Activated CD4-positive, alpha-beta T cell treated with anti-CD3 and anti-CD28 coated beads for 36 hours (primary cell): ENCODE results near the gene PDYN. TPM values are rescaled to one million over a fixed set of nuclear protein-coding genes. Genes with fewer than 3 reads are reported as not detected.
"Not testable (repeated sequence)": the region's sequence is repeated elsewhere in the genome, so short reads cannot be mapped to it uniquely, and the experiment has no call there.

Source experiments
- ATAC-seq: fragments of 200-7000 bp; cut with Tn5 transposase; one replicate; pipeline ENCODE4 v1.10.0; 2021; ENCODE audit warnings: mild to moderate bottlenecking, moderate library complexity
- CTCF ChIA-PET: fragments of 350-600 bp; sonication (Branson Sonifier 250); formaldehyde crosslinking; loops from one replicate; lab custom pipeline; 2021; ENCODE audit warnings: antibody characterized with exemption; lab: Charles Lee
- POLR2A ChIA-PET: fragments of 350-600 bp; sonication (Branson Sonifier 250); formaldehyde crosslinking; loops from one replicate; lab custom pipeline; 2021; ENCODE audit warnings: antibody characterized with exemption, inconsistent platforms; lab: Charles Lee
- DNase-seq: peaks from one replicate; pipeline ENCODE4 v3.0.0-alpha.2; 2020
- H3K27ac Mint-ChIP-seq: one replicate; pipeline ENCODE4 v1.8.0; 2021; ENCODE audit warnings: mixed read lengths
- H3K27me3 Mint-ChIP-seq: one replicate; pipeline ENCODE4 v1.8.0; 2021; ENCODE audit warnings: mixed read lengths
- H3K36me3 Mint-ChIP-seq: one replicate; pipeline ENCODE4 v1.8.0; 2021; ENCODE audit warnings: low read depth, mixed read lengths
- H3K4me1 Mint-ChIP-seq: one replicate; pipeline ENCODE4 v1.8.0; 2021; ENCODE audit warnings: mixed read lengths
- H3K4me3 Mint-ChIP-seq: one replicate; pipeline ENCODE4 v1.8.0; 2021; ENCODE audit warnings: mild to moderate bottlenecking, moderate library complexity, mixed read lengths
- H3K9me3 Mint-ChIP-seq: one replicate; pipeline ENCODE4 v1.8.0; 2021; ENCODE audit warnings: low read depth, mixed read lengths
- intact Hi-C, 2 experiments: fragments of 100-400 bp; cut with DNase I in 1 of 2; cut with micrococcal nuclease in 1 of 2; formaldehyde crosslinking; loops; one replicate each; pipeline versions ENCODE4 v1.14.2 to v1.15.1; 2022 to 2024; cut with DNase I, micrococcal nuclease
- total RNA-seq, 2 experiments: library from RNA; stranded (reverse); gene quantifications; one replicate each; pipeline ENCODE4 v1.2.3, GENCODE V29; 2021

PDYN gene
- total RNA-seq = not detected

GRCh38 chr20:1993986-1994385, at the start of gene PDYN:
TSS of gene PDYN (minus strand) at chr20:1994058. CDS start at chr20:1983084, 10,974 bp downstream.
- ChIA-PET POLR2A (no interaction called here), CTCF (interaction anchor here (0.6 to 1.9 kb wide), 4 partner anchors 29 to 230 kb away, joined by 3 to 4 read pairs (median 3); no protein-coding TSS in a partner anchor)
- H3K4me3 Mint-ChIP-seq = no peak within 1 kb of the TSS
- H3K9me3 Mint-ChIP-seq = no peaks in the 10 kb centered on the region
- H3K27me3 Mint-ChIP-seq = peaks cover 49% of the 10 kb centered on the region
- no peaks in the 10 kb centered on the region for H3K4me1 Mint-ChIP-seq
- intact Hi-C loops = no loop called here
- DNase-seq (no peak), ATAC-seq (no peak)
- H3K36me3 Mint-ChIP-seq = no peaks in the 10 kb centered on the region
- no peak within 1 kb of the TSS for H3K27ac Mint-ChIP-seq

GRCh38 chr20:2042400-2042799, 48.5 kb upstream of the PDYN start:
- no peak overlapping the region for H3K4me3 Mint-ChIP-seq
- CTCF ChIA-PET = interaction anchor here (0.5 to 0.6 kb wide), 2 partner anchors 65 to 479 kb away, joined by 3 read pairs; no protein-coding TSS in a partner anchor
- intact Hi-C loops = no loop called here

GRCh38 chr20:2038161-2038560, 44.3 kb upstream of the PDYN start:
- Mint-ChIP-seq H3K9me3 (no peaks in the 10 kb centered on the region), H3K4me3 (no peak overlapping the region), H3K4me1 (no peaks in the 10 kb centered on the region), H3K27ac (no peak overlapping the region), H3K27me3 (peaks cover 20% of the 10 kb centered on the region), H3K36me3 (no peaks in the 10 kb centered on the region)
- intact Hi-C loops = no loop called here
- CTCF ChIA-PET = interaction anchor here (0.9 kb wide), 1 partner anchor 134 kb away, joined by 3 read pairs; no protein-coding TSS in a partner anchor
- DNase-seq (no peak), ATAC-seq (no peak)
- POLR2A ChIA-PET = no interaction called here

More at GRCh38 chr20:2042400-2042799, 48.5 kb upstream of the PDYN start:
- ATAC-seq (no peak), DNase-seq (no peak)
- H3K9me3 Mint-ChIP-seq = no peaks in the 10 kb centered on the region
- H3K4me1 Mint-ChIP-seq = no peaks in the 10 kb centered on the region
- no peaks in the 10 kb centered on the region for H3K36me3 Mint-ChIP-seq
- POLR2A ChIA-PET = no interaction called here
- peaks cover 9% of the 10 kb centered on the region for H3K27me3 Mint-ChIP-seq
- no peak overlapping the region for H3K27ac Mint-ChIP-seq

- no peak for ATAC-seq
- peaks cover 21% of the 10 kb centered on the region for H3K27me3 Mint-ChIP-seq
- H3K9me3 Mint-ChIP-seq = no peaks in the 10 kb centered on the region
- no peaks in the 10 kb centered on the region for H3K36me3 Mint-ChIP-seq
- ChIA-PET CTCF (no interaction called here), POLR2A (no interaction called here)
- intact Hi-C loops = no loop called here
- H3K4me3 Mint-ChIP-seq = no peak overlapping the region
- no peak overlapping the region for H3K27ac Mint-ChIP-seq
- no peaks in the 10 kb centered on the region for H3K4me1 Mint-ChIP-seq
- no peak for DNase-seq
Observed at GRCh38 chr20:2037296-2037914, 43.5 kb upstream of the PDYN start.

GRCh38 chr20:2036357-2036756, 42.5 kb upstream of the PDYN start:
- intact Hi-C loops, H3K4me3 Mint-ChIP-seq, H3K4me1 Mint-ChIP-seq, H3K9me3 Mint-ChIP-seq, H3K27ac Mint-ChIP-seq, POLR2A ChIA-PET, H3K36me3 Mint-ChIP-seq, ATAC-seq, DNase-seq: not testable (repeated sequence)
- CTCF ChIA-PET = interaction anchor here (0.7 kb wide), 1 partner anchor 625 kb away, joined by 3 read pairs; no protein-coding TSS in a partner anchor
- H3K27me3 Mint-ChIP-seq = peaks cover 27% of the 10 kb centered on the region

GRCh38 chr20:2032168-2032567, 38.3 kb upstream of the PDYN start:
- H3K27ac Mint-ChIP-seq = no peak overlapping the region
- H3K4me3 Mint-ChIP-seq = no peak overlapping the region
- no peaks in the 10 kb centered on the region for H3K36me3 Mint-ChIP-seq
- H3K4me1 Mint-ChIP-seq = no peaks in the 10 kb centered on the region
- intact Hi-C loops = no loop called here
- ChIA-PET POLR2A (no interaction called here), CTCF (interaction anchor here (0.7 to 1.0 kb wide), 2 partner anchors 30 to 362 kb away, joined by 3 read pairs; no protein-coding TSS in a partner anchor)
- peaks cover 5% of the 10 kb centered on the region for H3K9me3 Mint-ChIP-seq
- peaks cover 35% of the 10 kb centered on the region for H3K27me3 Mint-ChIP-seq
- no peak for DNase-seq
- no peak for ATAC-seq

- CTCF ChIA-PET = no interaction called here
- ATAC-seq = no peak
- POLR2A ChIA-PET = no interaction called here
- peaks cover 35% of the 10 kb centered on the region for H3K27me3 Mint-ChIP-seq
- DNase-seq = no peak
- intact Hi-C loops = no loop called here
- H3K9me3 Mint-ChIP-seq = peaks cover 5% of the 10 kb centered on the region
- no peaks in the 10 kb centered on the region for H3K36me3 Mint-ChIP-seq
- H3K27ac Mint-ChIP-seq = no peak overlapping the region
- H3K4me1 Mint-ChIP-seq = no peaks in the 10 kb centered on the region
- no peak overlapping the region for H3K4me3 Mint-ChIP-seq
Observed at GRCh38 chr20:2026514-2026913, 32.7 kb upstream of the PDYN start.

- no peaks in the 10 kb centered on the region for H3K4me1 Mint-ChIP-seq
- H3K27me3 Mint-ChIP-seq = peaks cover 32% of the 10 kb centered on the region
- no peaks in the 10 kb centered on the region for H3K36me3 Mint-ChIP-seq
- peaks cover 5% of the 10 kb centered on the region for H3K9me3 Mint-ChIP-seq
- H3K4me3 Mint-ChIP-seq = no peak overlapping the region
- POLR2A ChIA-PET = no interaction called here
- H3K27ac Mint-ChIP-seq = no peak overlapping the region
- intact Hi-C loops = no loop called here
- no peak for DNase-seq
- no peak for ATAC-seq
- CTCF ChIA-PET = no interaction called here
Observed at GRCh38 chr20:2026004-2026403, 32.1 kb upstream of the PDYN start.

- peaks cover 25% of the 10 kb centered on the region for H3K27me3 Mint-ChIP-seq
- POLR2A ChIA-PET = no interaction called here
Observed at GRCh38 chr20:2023151-2023550, 29.3 kb upstream of the PDYN start.

GRCh38 chr20:2022163-2022562, 28.3 kb upstream of the PDYN start:
- no peaks in the 10 kb centered on the region for H3K36me3 Mint-ChIP-seq
- H3K9me3 Mint-ChIP-seq = no peaks in the 10 kb centered on the region
- no peak for ATAC-seq
- peaks cover 22% of the 10 kb centered on the region for H3K27me3 Mint-ChIP-seq
- ChIA-PET CTCF (no interaction called here), POLR2A (no interaction called here)
- H3K4me3 Mint-ChIP-seq = no peak overlapping the region
- intact Hi-C loops = no loop called here
- H3K4me1 Mint-ChIP-seq = no peaks in the 10 kb centered on the region
- no peak for DNase-seq
- H3K27ac Mint-ChIP-seq = no peak overlapping the region

More at GRCh38 chr20:2023151-2023550, 29.3 kb upstream of the PDYN start:
- H3K27ac Mint-ChIP-seq = no peak overlapping the region
- no peak overlapping the region for H3K4me3 Mint-ChIP-seq
- CTCF ChIA-PET = no interaction called here
- no peaks in the 10 kb centered on the region for H3K4me1 Mint-ChIP-seq
- ATAC-seq (no peak), DNase-seq (no peak)
- intact Hi-C loops = no loop called here
- H3K9me3 Mint-ChIP-seq = peaks cover 3% of the 10 kb centered on the region
- no peaks in the 10 kb centered on the region for H3K36me3 Mint-ChIP-seq

- Mint-ChIP-seq H3K27me3 (peaks cover 31% of the 10 kb centered on the region), H3K9me3 (no peaks in the 10 kb centered on the region), H3K36me3 (no peaks in the 10 kb centered on the region), H3K4me1 (no peaks in the 10 kb centered on the region), H3K27ac (no peak overlapping the region), H3K4me3 (no peak overlapping the region)
- ChIA-PET CTCF (interaction anchor here (0.7 to 1.1 kb wide), 2 partner anchors 83 to 163 kb away, joined by 4 read pairs; no protein-coding TSS in a partner anchor), POLR2A (no interaction called here)
- no peak for DNase-seq
- no peak for ATAC-seq
- intact Hi-C loops = no loop called here
Observed at GRCh38 chr20:2010533-2010932, 16.7 kb upstream of the PDYN start.
